Stimulated activated naive CD8-positive, alpha-beta T cell treated with anti-CD3 and anti-CD28 coated beads, Interleukin-15, Interleukin-2, amounts not matched to agents 100 U/mL and 50 U/mL, for 24 hours (primary cell): ENCODE results near the gene JPH4.
"Not testable (repeated sequence)": the region's sequence is repeated elsewhere in the genome, so short reads cannot be mapped to it uniquely, and the experiment has no call there.

Experiments
- ATAC-seq: fragments of 150-1000 bp; cut with Tn5 transposase; one replicate; pipeline ENCODE4 v1.10.0; 2021
- DNase-seq: peaks from one replicate; pipeline ENCODE4 v3.0.0; 2021

Gene JPH4

DNA sequence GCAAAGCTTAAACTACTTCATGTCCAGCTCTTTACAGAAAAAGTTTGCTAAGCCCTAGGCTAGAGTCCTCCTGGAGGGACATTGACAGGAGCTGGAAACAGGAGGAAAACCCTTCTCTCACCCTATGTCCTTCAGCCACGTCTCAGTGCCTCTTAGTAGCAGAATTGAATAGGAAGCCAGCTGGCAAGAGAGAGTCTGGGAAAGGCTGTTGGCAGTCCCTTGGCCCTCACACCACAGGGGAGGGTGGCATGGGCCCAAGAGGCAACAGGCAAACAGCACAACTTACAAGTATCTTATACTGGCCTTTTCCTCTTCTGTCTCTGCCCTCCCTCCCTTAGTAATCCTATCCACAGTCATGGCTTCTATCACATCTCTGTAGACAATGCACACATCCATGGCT lies 29.9 kb upstream of the JPH4 start:
- DNase-seq (no peak), ATAC-seq (no peak)

DNA sequence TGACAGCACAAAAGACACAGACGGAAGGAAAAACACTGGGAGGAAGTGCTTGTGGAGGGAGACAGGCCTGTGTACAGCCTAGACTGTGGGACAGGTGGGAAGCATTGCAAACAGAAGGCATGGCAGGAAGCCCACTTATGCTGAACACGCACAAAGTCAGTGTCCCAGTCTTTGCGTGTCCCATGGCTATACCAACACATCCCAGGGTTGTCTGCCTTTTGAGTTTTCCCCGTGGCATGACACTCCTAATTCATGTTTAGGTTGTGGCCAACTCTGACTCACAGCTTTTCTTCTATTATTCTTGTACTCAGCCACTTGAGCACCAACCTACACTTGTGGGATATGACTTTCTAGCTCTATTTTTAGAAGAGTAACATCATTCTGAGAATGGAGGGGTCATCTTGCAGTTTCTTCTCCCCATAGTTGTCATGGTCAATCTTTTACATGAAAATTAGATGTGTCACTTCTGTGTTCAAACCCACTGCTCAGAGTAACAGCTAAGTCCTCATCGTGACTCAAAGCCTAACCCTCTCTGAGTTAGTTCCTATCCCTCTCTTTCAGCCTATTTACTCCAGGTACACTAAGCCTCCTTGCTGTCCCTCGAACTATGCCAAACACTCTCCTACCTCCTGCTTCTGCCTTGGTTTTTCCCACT lies 27.5 kb upstream of the JPH4 start:
- ATAC-seq (peak; percentile 90), DNase-seq (peak; percentile 13)

DNA sequence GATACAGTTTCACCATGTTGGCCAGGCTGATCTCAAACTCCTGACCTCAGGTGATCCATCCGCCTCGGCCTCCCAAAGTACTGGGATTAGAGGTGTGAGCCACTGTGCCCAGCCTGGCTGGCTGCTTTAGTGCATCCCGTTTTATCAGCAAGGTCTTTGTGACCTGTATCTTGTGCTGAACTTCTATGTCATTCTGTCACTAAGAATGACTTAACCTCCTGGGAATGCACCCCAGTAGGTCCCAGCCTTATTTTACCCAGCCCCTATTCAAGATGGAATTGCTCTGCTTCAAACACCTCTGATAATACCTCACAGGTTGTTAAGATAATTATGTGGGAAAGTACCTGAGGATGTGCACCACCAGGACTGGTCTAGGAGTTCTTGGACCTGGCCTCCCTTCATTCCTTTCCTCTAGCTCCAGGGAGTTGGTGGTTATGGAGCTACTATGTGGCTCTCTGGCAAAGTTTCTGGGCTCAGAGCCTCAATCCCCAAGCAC lies 26.1 kb upstream of the JPH4 start:
- DNase-seq (no peak), ATAC-seq (no peak)

DNA sequence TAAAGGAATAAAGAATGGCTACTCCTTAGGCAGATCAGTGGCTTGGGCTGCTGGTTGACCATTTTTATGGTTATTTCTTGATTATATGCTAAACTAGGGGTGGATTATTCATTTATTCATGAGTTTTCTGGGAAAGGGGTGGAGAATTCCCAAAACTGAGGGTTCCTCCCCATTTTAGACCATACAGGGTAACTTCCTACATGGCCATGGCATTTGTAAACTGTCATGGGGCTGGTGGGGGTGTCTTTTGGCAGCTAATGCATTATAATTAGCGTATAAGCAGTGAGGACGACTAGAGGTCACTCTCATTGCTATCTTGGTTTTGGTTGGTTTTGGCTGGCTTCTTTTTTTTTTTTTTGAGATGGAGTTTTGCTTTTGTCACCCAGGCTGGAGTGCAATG lies 25.6 kb upstream of the JPH4 start:
- DNase-seq (no peak), ATAC-seq (no peak)

DNA sequence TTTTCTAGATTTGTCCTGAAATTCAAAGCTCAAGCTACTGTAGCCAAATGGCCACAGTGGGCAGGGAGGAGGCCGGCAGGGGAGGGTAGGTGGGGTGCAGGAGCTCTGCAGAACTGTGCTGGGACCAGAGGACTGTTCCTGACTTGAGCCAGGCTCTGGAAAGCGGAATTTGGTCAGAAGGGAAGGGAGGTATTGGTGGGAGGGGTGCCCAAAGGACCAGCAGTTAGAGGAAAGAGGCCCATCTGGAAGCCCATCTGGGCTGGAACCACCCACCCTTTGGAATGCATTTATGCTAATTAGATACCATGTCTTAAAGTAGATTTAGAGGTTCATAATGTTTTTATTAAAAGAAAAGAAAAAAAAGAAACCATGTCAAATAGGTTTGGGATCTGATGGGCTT lies 24.5 kb upstream of the JPH4 start:
- ATAC-seq (no peak), DNase-seq (no peak)

DNA sequence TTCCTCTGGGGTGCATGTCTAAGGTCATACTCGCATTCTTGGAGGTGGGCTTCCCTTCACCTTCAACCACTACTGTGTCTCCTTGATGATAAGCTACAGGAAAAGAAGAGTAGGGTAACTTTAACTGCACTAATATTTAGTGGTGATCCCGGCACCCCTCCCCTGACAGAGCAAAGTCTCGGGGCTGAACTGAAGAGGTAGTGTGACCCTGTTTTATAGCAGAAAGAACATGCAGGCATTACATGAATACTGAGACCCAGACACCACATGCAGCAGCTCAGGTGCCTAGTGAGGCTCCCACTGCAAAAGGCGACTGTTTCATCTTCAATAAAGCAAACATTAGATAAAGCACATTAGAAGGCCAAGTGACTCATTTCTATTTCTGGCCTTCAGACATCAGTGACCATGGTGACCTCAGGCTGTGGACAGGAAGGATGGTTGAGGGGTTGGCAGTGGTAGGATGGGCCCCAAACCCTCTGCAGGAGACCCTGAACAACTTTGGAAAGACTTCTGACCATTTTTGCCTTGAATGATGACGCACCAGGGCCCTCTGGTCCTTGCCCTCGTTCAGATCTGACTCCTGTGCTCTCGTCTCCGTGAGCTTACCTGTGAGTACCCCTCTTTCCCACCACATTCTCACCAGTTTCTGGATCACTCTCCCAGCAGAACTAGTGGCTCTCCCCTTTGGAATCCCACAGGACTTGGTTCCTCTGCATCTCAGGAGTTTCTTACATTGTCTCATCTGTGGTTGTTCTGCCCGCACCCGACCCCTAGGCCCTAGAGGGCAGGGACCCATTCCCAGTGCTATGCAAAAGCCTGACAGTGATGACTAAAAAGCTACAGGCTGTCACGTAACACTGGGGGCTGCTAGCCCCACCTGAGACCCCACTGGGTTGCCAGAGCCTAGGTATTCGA lies 23.8 kb upstream of the JPH4 start:
- DNase-seq (no peak), ATAC-seq (no peak)

DNA sequence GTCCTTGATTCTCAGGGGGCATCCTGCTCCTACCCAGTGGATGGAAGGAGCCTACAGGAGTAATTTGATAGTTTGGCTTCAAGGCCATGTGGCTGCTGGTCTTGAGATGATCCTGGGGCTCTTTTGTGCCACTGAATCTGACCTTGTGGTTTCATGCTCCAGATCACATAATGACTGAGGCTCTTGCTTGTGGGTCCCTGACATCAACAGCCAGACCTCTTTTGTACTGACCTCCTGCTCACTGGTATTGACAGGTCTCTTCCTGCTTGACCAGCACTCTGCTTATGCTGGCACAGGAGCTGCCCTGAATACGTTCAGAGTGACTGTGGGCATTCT lies 23.2 kb upstream of the JPH4 start:
- ATAC-seq, result no peak
- no peak for DNase-seq

DNA sequence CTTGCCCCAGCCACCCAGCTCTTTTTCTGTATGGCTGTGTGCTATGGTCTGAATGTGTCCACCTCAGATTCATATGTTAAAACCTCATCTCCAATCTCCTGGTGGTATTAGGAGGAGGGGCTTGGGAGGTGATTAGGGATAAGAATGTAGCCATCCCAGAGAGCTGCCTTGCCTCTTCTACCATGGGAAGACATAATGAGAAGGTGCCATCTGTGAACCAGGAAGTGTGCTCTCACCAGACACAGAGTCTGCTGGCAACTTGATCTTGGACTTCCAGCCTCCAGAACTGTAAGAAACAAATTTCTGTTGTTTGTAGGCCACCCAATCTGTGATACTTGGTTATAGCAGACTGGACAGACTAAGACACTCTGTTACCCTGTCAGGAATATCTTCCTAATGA lies 22.8 kb upstream of the JPH4 start:
- DNase-seq, result no peak
- no peak for ATAC-seq

DNA sequence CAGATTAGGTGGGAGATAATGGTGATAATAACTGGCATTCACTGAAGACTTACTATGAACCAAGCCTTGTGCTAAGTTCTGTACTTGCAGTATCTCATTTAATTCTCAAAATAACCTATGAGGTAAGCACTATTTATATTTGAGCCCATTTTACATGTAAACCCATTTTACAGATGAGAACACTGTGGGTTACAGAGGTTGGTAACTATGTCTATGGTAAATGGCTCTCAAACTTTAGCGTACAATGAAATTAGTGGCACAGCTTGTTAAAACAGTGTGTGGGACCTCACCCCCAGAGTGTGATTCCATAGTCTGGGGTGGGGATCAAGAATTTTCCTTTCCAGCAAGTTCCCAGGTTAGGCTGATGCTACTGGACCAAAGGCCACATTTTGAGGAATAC lies 22.2 kb upstream of the JPH4 start:
- ATAC-seq, result no peak
- no peak for DNase-seq

DNA sequence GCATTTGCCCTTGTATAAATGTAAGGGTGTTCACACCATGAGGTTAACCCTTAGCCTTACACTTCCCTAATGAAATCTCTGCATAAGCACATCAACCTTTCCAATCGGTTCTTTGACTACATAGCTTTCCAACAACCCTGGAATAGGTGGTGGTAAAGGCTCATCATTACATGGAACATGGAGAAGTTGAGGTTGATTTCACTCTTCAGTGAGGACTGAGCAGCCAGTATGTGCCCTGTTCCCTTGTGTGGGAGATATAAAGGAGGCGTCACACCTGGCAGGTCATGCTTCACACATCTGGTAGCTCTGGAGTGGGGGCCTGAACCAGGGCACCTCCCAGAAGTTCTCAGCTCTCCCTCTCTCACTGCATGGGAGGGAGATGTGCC lies 21.7 kb upstream of the JPH4 start:
- no peak for DNase-seq
- ATAC-seq, result no peak

DNA sequence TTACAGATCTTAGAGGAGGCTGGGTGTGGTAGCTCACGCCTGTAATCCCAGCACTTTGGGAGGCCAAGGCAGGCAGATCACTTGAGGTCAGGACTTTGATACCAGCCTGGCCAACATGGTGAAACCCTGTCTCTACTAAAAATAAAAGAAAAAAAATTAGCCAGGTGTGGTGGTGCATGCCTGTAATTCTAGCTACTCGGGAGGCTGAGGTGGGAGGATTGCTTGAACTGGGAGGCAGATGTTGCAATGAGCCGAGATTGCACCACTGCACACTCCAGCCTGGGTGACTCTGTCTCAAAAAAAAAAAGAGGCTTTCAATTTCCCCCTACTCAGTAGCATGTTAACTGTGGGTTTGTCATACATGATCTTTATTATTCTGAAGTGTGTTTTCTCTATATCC lies 15.6 kb upstream of the JPH4 start:
- not testable (repeated sequence) for ATAC-seq, DNase-seq

DNA sequence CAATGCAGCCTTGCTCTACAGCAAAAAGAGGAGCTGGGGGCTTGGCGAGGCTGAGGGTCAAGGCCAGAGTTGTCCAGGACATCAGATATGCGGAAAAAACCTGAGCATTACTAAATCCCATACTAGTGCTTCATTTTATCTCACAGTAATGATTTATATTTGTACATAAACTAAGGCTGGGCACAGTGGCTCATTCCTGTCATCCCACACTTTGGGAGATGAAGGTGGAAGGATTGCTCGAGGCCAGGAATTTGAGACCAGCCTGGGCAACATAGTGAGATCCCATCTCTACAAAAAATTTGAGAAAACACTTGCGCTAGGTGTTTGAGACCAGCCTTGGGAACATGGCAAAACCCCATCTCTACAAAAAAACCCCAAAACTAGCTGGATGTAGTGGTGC lies 11.6 kb upstream of the JPH4 start:
- no peak for DNase-seq

DNA sequence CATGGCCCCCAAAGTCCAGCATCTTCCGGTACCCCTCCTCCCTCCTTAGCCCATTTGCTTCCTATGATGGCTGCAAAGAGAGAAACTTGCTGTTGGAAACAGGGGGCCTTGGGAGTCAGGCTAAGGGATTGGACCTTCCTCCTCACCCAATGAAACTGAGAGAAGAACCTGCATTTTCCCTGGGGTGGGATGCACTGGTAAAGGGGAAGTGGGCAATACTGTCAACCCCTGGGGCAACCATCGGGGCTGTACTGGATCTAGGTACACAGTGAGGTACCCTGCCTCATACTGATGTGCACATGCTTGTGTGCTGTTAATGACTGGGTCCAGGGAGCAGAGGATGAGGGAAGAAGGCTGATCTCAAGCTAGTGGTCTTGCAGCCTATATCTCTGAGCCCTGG lies 11.0 kb upstream of the JPH4 start:
- ATAC-seq (no peak), DNase-seq (no peak)

More for the DNA sequence above, 11.6 kb upstream of the JPH4 start:
- ATAC-seq, result no peak

DNA sequence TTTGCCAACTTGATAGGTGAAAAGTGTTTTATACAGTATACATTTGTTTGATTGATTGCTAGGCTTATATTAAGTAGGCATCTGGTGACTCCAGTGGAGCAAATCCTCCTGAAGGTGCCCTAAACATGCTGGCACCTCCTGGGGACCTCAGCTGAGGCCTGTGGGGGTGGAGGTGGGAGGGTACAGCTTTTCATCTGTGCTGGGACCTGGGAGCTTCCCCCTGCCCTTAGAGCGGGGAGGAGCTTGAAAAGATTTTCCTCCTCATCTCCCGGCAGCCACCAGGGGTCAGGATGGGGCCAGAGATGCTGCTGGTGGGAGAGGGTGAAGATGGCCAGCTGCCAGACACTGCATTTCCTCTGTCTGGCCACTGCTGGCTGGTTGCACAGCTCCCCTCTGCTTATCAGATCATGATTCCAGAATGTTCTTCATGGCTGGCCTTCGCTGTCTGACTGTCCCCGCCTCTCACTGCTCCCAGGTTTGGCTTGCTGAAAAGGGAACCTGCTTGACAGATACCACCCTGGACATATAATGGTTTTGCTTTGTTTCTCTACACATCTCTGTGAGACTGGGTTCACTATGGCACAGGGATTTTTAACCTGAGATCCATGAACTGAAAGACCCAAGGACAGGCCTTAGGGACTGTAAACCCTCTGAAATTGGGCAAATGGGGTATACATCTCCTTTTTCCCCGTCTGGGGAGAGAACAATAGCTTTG lies 10.5 kb upstream of the JPH4 start:
- ATAC-seq (peak; percentile 93), DNase-seq (peak; percentile 87)

DNA sequence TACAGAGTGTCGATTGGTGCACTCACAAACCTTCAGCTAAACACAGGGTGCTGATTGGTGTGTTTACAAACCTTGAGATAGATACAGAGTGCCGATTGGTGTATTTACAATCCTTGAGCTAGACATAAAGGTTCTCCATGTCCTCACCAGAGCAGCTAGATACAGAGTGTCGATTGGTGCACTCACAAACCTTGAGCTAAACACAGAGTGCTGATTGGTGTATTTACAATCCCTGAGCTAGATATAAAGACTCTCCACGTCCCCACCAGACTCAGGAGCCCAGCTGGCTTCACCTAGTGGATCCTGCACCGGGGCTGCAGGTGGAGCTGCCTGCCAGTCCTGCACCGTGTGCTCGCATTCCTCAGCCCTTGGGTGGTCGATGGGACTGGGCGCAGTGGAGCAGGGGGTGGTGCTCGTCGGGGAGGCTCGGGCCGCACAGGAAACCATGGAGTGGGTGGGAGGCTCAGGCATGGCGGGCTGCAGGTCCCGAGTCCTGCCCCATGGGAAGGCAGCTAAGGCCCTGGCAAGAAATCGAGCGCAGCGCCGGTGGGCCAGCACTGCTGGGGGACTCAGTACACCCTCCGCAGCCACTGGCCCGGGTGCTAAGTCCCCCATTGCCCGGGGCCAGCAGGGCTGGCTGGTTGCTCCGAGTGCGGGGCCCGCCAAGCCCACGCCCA lies 6.1 kb upstream of the JPH4 start:
- ATAC-seq, DNase-seq: not testable (repeated sequence)

DNA sequence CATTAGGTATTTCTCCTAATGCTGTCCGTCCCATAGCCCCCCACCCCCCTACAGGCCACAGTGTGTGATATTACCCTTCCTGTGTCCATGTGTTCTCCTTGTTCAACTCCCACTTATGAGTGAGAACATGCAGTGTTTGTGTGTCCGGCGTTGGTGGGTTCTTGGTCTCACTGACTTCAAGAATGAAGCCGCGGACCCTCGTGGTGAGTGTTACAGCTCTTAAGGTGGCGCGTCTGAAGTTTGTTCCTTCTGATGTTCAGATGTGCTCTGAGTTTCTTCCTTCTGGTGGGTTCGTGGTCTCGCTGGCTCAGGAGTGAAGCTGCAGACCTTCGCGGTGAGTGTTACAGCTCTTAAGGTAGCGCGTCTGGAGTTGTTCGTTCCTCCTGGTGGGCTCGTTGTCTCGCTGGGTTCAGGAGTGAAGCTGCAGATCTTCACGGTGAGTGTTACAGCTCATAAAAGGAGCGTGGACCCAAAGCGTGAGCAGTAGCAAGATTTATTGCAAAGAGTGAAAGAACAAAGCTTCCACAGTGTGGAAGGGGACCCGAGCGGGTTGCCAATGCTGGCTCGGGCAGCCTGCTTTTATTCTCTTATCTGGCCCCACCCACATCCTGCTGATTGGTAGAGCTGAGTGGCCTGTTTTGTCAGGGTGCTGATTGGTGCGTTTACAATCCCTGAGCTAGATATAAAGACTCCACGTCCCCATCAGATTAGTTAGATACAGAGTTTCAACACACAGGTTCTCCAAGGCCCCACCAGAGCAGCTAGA lies 5.4 kb upstream of the JPH4 start:
- ATAC-seq, DNase-seq: not testable (repeated sequence)

DNA sequence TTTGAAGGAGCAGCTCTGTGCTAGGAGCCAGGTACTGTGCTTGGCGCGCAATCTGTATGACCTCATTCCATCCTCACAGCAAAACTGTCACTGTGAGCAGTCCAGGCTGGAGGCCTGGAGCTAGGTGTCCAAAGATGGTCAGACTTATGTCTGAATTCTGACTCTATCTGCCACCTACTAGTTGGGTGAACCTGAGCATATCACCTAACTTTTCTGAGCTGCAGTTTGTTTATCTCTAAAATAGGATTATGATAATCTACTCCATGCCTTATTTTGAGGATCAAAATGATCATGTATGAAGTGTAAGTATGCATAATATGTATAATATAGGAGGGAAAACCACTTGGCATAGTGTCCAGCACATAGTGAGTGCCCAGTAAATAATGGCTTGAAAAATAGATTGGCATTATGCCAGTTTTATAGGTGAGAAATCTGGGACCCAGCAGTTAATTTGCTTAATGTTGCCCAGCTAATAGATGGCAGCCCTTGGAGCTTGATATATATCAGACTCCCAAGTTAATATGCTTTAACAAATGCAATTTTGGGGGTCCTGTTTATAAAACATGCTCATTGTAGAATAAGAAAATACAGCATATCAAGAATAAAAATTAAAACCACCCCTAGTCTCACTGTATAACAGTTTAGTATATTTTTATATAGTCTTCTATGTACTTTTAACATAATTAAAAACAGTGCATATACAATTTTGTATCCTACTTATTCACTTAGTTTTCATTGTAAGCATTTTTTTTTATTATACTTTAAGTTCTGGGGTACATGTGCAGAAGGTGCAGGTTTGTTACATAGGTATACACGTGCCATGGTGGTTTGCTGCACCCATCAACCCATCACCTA lies 4.5 kb upstream of the JPH4 start:
- no peak for DNase-seq
- ATAC-seq, result no peak

DNA sequence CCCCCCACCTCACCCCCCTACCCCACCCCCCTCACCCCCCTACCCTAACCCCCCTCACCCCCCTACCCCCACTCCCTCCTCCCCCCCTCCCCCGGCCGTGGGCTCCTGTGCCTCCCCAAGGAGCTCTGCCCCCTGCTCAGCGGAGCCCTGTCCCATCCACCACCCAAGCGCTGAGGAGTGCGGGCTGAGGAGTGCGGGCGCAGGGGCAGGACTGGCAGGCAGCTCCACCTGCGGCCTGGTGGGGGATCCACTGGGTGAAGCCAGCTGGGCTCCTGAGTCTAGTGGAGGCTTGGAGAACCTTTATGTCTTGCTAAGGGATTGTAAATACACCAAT lies 2.3 kb upstream of the JPH4 start:
- no peak for DNase-seq
- ATAC-seq, result no peak

DNA sequence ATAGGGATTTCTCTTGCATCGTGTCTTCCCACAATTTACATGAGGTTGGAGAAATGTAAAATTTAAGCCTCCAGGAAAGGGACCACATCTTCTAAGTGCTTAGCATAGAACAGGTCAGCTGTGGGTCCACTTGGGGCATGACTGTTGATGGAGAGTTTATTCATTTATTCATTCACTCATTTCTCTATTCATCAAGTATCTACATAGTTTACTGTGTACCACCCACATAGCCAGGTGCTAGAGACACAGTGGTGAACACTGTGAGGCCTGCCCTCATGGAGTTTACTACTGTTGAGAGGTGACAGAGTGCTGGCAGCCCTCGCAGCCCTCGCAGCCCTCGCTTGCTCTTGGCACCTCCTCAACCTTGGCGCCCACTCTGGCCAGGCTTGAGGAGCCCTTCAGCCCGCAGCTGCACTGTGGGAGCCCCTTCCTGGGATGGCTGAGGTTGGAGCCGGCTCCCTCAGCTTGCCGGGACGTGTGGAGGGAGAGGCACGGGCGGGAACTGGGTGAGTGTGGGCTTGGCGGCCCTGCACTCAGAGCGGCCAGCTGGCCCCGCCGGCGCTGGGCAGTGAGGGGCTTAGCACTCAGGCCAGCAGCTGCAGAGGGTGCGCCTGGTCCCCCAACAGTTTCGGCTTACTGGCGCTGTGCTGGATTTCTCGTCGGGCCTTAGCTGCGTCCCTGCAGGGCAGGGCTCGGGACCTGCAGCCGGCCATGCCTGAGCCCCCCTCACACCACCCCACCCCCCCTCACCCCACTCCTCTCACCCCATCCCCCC lies 1.7 kb upstream of the JPH4 start:
- ATAC-seq (no peak), DNase-seq (no peak)

DNA sequence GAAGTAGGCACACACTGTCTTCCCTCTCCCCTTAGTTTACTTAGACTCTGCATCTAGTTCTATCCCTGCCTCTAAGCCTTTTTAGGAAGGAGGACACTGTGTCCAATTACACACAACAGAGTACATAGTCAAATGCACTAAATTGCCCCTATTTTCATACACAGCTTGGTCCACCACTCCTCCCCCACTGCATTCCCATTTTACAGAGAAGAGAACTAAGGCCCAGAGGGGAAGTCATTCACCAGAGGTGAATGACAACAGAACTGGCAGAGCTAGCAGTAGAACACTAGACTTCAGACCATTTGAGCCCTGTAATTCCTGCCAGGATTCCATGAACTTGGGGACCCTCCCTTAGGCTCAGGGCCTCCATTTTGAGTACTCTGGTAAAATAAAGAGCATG lies 1.1 kb upstream of the JPH4 start:
- DNase-seq (no peak), ATAC-seq (no peak)
